Measurements from ENCODE around the gene TMEM269. TPM values are rescaled to one million over a fixed set of nuclear protein-coding genes. Genes with fewer than 3 reads are reported as not detected.

TMEM269 gene, protein sequence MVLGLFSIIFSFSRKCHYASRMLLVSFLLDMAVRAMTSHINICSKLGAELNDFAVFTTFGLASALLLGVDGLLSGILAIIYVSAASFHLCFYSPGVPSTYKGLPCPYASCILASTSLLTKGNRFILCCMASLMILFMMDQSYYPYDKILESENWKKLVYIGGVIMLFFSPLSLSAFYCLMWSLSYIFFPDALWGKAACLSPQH
- polyA plus RNA-seq (2012; ENCODE audit: insufficient read length, low read depth) = 0.23 TPM

DNA sequence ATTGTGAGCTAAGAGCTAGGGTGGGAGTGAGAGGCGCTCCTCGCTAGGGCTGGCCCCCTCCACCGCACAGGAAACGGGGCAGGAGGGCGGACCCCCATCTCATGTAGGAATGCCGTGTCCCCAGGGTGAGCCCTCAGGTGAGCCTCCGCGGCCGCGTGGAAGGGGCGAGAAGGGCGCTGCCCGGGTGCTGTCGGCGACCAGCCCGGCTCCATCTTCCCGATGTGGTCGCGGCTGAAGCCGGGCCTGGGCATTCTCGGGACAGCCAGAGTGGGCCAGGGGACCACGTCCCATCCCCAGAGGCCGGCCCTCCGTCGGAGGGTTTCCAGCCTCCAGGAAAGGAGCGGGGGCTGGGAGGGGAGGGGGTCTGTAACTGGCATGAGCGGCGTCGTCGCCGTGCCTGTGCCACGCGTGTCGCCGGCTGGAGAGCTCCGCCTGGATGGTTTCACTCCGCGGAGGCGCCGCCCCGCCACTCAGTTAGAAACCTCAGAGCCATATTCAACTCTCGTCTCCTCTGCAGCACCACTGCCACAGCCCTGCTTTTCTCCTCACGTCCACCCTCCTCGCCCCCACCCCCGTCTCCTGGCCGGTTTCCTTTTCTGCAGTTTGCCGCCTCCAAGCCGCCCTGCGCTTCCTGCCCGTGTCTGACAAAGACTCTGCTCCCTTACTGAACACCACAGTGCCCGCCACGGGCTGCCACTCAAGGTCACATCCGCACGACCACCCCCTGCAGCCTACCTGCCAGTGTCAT lies at the start of gene TMEM269:
TMEM269 (plus strand) TSS at position 46 of the 748 bp plus-strand sequence. CDS start 4,903 bp downstream, outside the sequence.
- TF ChIP-seq POLR2AphosphoS5 (IDR thresholded peaks at IDR 0.05; ENCODE audit: low read depth, low read length) (no peak), SIN3A (IDR thresholded peaks at IDR 0.05; ENCODE audit: borderline replicate concordance, insufficient read depth, low read length) (no peak), REST (IDR thresholded peaks at IDR 0.05; ENCODE audit: insufficient read depth in 1 of 2, low read depth in 2 of 2, low read length in 2 of 2) (no peak), TAF1 (IDR thresholded peaks at IDR 0.05; ENCODE audit: borderline replicate concordance, insufficient read depth, low read length) (no peak), FOXP2 (optimal IDR thresholded peaks at IDR 0.05; ENCODE audit: borderline replicate concordance, extremely low read depth, extremely low read length, insufficient read depth) (no peak)

- no peak for TF ChIP-seq REST (IDR thresholded peaks at IDR 0.05; ENCODE audit: insufficient read depth in 1 of 2, low read depth in 2 of 2, low read length in 2 of 2)
- TF ChIP-seq SIN3A (IDR thresholded peaks at IDR 0.05; ENCODE audit: borderline replicate concordance, insufficient read depth, low read length) = no peak
- no peak for TF ChIP-seq POLR2AphosphoS5 (IDR thresholded peaks at IDR 0.05; ENCODE audit: low read depth, low read length)
- no peak for TF ChIP-seq TAF1 (IDR thresholded peaks at IDR 0.05; ENCODE audit: borderline replicate concordance, insufficient read depth, low read length)
- no peak for TF ChIP-seq FOXP2 (optimal IDR thresholded peaks at IDR 0.05; ENCODE audit: borderline replicate concordance, extremely low read depth, extremely low read length, insufficient read depth)
Observed at GRCh38 chr1:42735056-42735455, 49.7 kb upstream of the TMEM269 start.

DNA sequence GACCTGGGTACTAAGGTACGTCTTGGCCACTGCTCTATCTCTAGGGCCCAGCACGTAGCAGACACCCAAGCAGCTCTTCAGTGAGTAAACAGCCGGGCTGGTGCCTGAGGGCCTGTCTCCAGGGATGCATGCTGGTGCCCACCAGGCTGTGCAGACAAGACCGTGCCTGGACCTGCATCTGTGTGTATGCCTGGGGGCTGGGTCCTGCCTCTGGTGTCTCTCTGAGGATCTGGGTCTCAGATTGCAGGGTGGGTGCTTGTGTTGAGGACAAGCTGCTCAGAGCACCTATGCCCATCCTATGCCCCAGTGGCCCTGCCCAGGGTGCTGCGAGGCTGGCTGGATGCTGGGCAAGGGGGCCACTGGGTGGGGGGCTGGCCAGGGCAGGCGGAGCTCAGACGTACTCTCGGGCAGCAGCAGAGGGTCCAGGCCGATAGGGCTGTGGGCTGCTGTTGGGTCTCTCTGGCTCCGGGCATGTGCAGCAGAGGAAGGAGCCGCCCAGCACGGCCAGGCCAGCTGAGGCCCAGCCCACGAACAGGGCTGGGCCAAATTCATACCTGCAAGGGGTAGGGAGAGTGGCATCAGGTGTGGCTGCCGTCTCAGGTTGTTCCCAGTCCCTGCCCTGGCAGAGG lies 49.2 kb upstream of the TMEM269 start:
- TF ChIP-seq SIN3A (IDR thresholded peaks at IDR 0.05; ENCODE audit: borderline replicate concordance, insufficient read depth, low read length) (no peak), FOXP2 (optimal IDR thresholded peaks at IDR 0.05; ENCODE audit: borderline replicate concordance, extremely low read depth, extremely low read length, insufficient read depth) (no peak), REST (IDR thresholded peaks at IDR 0.05; ENCODE audit: insufficient read depth in 1 of 2, low read depth in 2 of 2, low read length in 2 of 2) (no peak), POLR2AphosphoS5 (IDR thresholded peaks at IDR 0.05; ENCODE audit: low read depth, low read length) (no peak), TAF1 (IDR thresholded peaks at IDR 0.05; ENCODE audit: borderline replicate concordance, insufficient read depth, low read length) (no peak)

GRCh38 chr1:42736152-42736551 lies 48.6 kb upstream of the TMEM269 start:
- TF ChIP-seq SIN3A (IDR thresholded peaks at IDR 0.05; ENCODE audit: borderline replicate concordance, insufficient read depth, low read length) = no peak
- no peak for TF ChIP-seq REST (IDR thresholded peaks at IDR 0.05; ENCODE audit: insufficient read depth in 1 of 2, low read depth in 2 of 2, low read length in 2 of 2)
- no peak for TF ChIP-seq POLR2AphosphoS5 (IDR thresholded peaks at IDR 0.05; ENCODE audit: low read depth, low read length)
- no peak for TF ChIP-seq FOXP2 (optimal IDR thresholded peaks at IDR 0.05; ENCODE audit: borderline replicate concordance, extremely low read depth, extremely low read length, insufficient read depth)
- TF ChIP-seq TAF1 (IDR thresholded peaks at IDR 0.05; ENCODE audit: borderline replicate concordance, insufficient read depth, low read length) = no peak
